K562 (cell line): ENCODE measurements around the gene ZDHHC17. TPM values are rescaled to one million over a fixed set of nuclear protein-coding genes. Genes with fewer than 3 reads are reported as not detected.

Experiments used
- ATAC-seq: fragments of 200-7000 bp; cut with Tn5 transposase; 3 replicates; pipeline ENCODE4 v1.9.1; 2020; ENCODE audit warnings: moderate library complexity
- BruUV-seq: library from RNA; stranded (reverse); fragments of 400-500 nt; replicated peaks from 2 replicates; lab custom pipeline; 2021; lab: Mats Ljungman, UMichigan
- CTCF ChIA-PET: fragments of 300-600 bp; formaldehyde crosslinking; extraction: SDS; loops from one replicate; lab custom pipeline; 2021; ENCODE audit warnings: low intra/inter-chr PET ratio; lab: Yijun Ruan, JAX
- POLR2A ChIA-PET: fragments of 300-600, 350-650 bp; sonication (Branson Sonifier 250); formaldehyde crosslinking; extraction: SDS; loops from one replicate; lab custom pipeline; 2021; ENCODE audit warnings: antibody characterized with exemption, inconsistent platforms; lab: Yijun Ruan, JAX
- DNase-seq, 4 experiments: peaks; one replicate each; pipeline versions ENCODE4 v3.0.0 to v3.0.0-alpha.2; 2011 to 2018; ENCODE audit warnings: low spot score in 3 of 4, mixed read lengths in 3 of 4; ENCODE audit errors: extremely low read depth in 1 of 4
- FAIRE-seq: peaks from 2 replicates; lab custom pipeline; 2011; peaks lifted over from hg19 to GRCh38; lab: Jason Lieb, UNC
- H2AFZ ChIP-seq: 2 replicates; pipeline ENCODE4 v1.6.0; 2011; ENCODE audit warnings: low read depth, low read length, control low read depth, inconsistent platforms
- H3K27ac ChIP-seq: fragments of 200-600 bp; 3 replicates; pipeline ENCODE4 v1.8.0; 2011; ENCODE audit warnings: low read depth, mild to moderate bottlenecking, control low read depth, inconsistent platforms, low read length, moderate library complexity, mixed read lengths; ENCODE audit errors: extremely low read depth
- H3K27me3 ChIP-seq, 2 experiments: fragments of 300-600 bp in 1 of 2; 2 replicates in 1 of 2; 3 replicates in 1 of 2; pipeline versions ENCODE4 v1.6.0 to v1.8.0; 2011; ENCODE audit warnings: inconsistent platforms in 2 of 2, low read length in 2 of 2, mild to moderate bottlenecking in 1 of 2, mixed read lengths in 1 of 2, moderate library complexity in 1 of 2; ENCODE audit not compliant: control insufficient read depth in 2 of 2, insufficient read depth in 2 of 2
- H3K36me3 ChIP-seq: fragments of 300-600 bp; 3 replicates; pipeline ENCODE4 v1.8.0; 2011; ENCODE audit warnings: mild to moderate bottlenecking, low read length, inconsistent platforms; ENCODE audit not compliant: control insufficient read depth, insufficient read depth
- H3K4me1 ChIP-seq, 2 experiments: fragments of 200-600 bp in 1 of 2; replicated peaks in 1 of 2; 2 replicates in 1 of 2; 3 replicates in 1 of 2; pipeline versions ENCODE4 v1.5.1 to v1.8.0; 2011; ENCODE audit warnings: inconsistent platforms in 2 of 2, low read length in 2 of 2, mild to moderate bottlenecking in 1 of 2, mixed read lengths in 1 of 2, moderate library complexity in 1 of 2; ENCODE audit not compliant: control insufficient read depth in 2 of 2, insufficient read depth in 2 of 2
- H3K4me2 ChIP-seq: 2 replicates; pipeline ENCODE4 v1.6.1; 2011; ENCODE audit warnings: low read length, control low read depth, inconsistent platforms, mixed read lengths; ENCODE audit not compliant: insufficient read depth
- H3K4me3 ChIP-seq: fragments of 200-600 bp; sonication (generic), shearing (Covaris generic); 2 replicates; pipeline ENCODE4 v1.5.1; 2016; ENCODE audit warnings: control low read depth, inconsistent platforms
- H3K79me2 ChIP-seq: fragments of 200-600 bp; 3 replicates; pipeline ENCODE4 v1.8.0; 2011; ENCODE audit warnings: low read length, inconsistent platforms; ENCODE audit not compliant: control insufficient read depth, insufficient read depth
- H3K9ac ChIP-seq, 2 experiments: 2 replicates each; pipeline versions ENCODE4 v1.6.0 to v1.6.1; 2011; ENCODE audit warnings: low read depth in 2 of 2, low read length in 2 of 2, control low read depth in 1 of 2, inconsistent platforms in 1 of 2, mild to moderate bottlenecking in 1 of 2, mixed read lengths in 1 of 2; ENCODE audit not compliant: insufficient read depth in 1 of 2
- H3K9me1 ChIP-seq: one replicate; pipeline ENCODE4 v1.6.0; 2011; ENCODE audit warnings: inconsistent platforms, mild to moderate bottlenecking, low read length, moderate library complexity; ENCODE audit not compliant: control insufficient read depth, insufficient read depth
- H3K9me3 ChIP-seq: replicated peaks from 2 replicates; pipeline ENCODE4 v1.5.1; 2011; ENCODE audit warnings: low read depth, low read length, inconsistent platforms; ENCODE audit not compliant: control insufficient read depth, insufficient read depth
- H4K20me1 ChIP-seq: replicated peaks from 2 replicates; pipeline ENCODE4 v1.6.1; 2011; ENCODE audit warnings: low read length, inconsistent platforms, mixed read lengths; ENCODE audit not compliant: control insufficient read depth, insufficient read depth
- MNT ChIP-seq, 2 experiments: fragments of 450-650 bp; conservative IDR thresholded peaks; 2 replicates each; pipeline ENCODE4 v1.6.1; 2017; ENCODE audit warnings: mild to moderate bottlenecking in 2 of 2, moderate library complexity in 2 of 2
- NFIC ChIP-seq: fragments of 450-650 bp; IDR thresholded peaks from 2 replicates; pipeline ENCODE4 v1.6.1; 2017; ENCODE audit warnings: mild to moderate bottlenecking, inconsistent platforms
- U2AF2 ChIP-seq: fragments of 200-400 bp; formaldehyde crosslinking; optimal IDR thresholded peaks from 2 replicates; pipeline ENCODE3; 2017; ENCODE audit warnings: low read depth, mild to moderate bottlenecking, low read length
- WGBS: fragments of 100-300 bp; shearing (Covaris generic); methylation state at CpG from one replicate; pipeline ENCODE4 v1.1.6; 2016; ENCODE audit warnings: low coverage, mixed read lengths; ENCODE audit not compliant: insufficient coverage; ENCODE audit errors: missing lambda C conversion rate; 5-methylcytosine and 5-hydroxymethylcytosine counted together
- in situ Hi-C: fragments of 300-500 bp; cut with MboI; formaldehyde crosslinking; loops from 4 replicates; pipeline ENCODE4 v1.15.0; 2018; ENCODE audit warnings: inconsistent platforms, mixed read lengths
- intact Hi-C: fragments of 100-400 bp; cut with micrococcal nuclease; formaldehyde crosslinking; loops from 2 replicates; pipeline ENCODE4 v1.14.2; 2022
- polyA plus RNA-seq, 8 experiments: library from polyadenylated mRNA; depleted of rRNA in 4 of 8; stranded (reverse) in 5 of 8; unstranded in 3 of 8; fragments of >200 nt; fragmentation: Nextera tagmentation in 2 of 8; fragmentation: Illumina TruSeq in 1 of 8; extraction: Ambion mirVana in 2 of 8; extraction: Trizol in 1 of 8; gene quantifications; 2 replicates each; pipeline versions ENCODE4 v1.2.1 to v1.2.3, GENCODE V29; 2011 to 2014; ENCODE audit warnings: inconsistent platforms in 1 of 8, missing spikeins in 1 of 8
- total RNA-seq, 7 experiments: library from RNA; depleted of rRNA in 6 of 7; stranded (reverse); fragments of >200 nt in 6 of 7; fragmentation: Illumina TruSeq in 2 of 7; extraction: Trizol in 2 of 7; gene quantifications; 2 replicates each; pipeline versions ENCODE4 v1.2.1 to v1.2.3, GENCODE V29; 2011 to 2021; ENCODE audit warnings: low replicate concordance in 1 of 7
- TF ChIP-seq, protein P1 (sequence below): sonication (generic); IDR thresholded peaks from 2 replicates; pipeline ENCODE4 v1.6.1; 2016

Gene ZDHHC17
- total and polyA plus RNA-seq, 9 of the 15 experiments (the other 6 are each of a cell fraction or from before 2014, with no cell fraction given) = 6.7 to 66.0 (median 27.5) TPM

GRCh38 chr12:76856018-76856644, 92.2 kb downstream of the ZDHHC17 start:
- ATAC-seq (no peak), DNase-seq (no peak), FAIRE-seq (no peak)
- no TSS peak for BruUV-seq
- no peak overlapping the region for H3K27ac ChIP-seq
- H3K79me2 ChIP-seq = no peaks in the 10 kb centered on the region
- no peak for TF ChIP-seq MNT (conservative IDR thresholded peaks at IDR 0.05)
- TF ChIP-seq NFIC = peak; percentile 71
- no peaks in the 10 kb centered on the region for H3K27me3 ChIP-seq
- ChIA-PET POLR2A (interaction anchor here (0.7 kb wide), 1 partner anchor 15 kb away, joined by 3 read pairs; no protein-coding TSS in a partner anchor), CTCF (no interaction called here)
- H3K4me3 ChIP-seq = no peak overlapping the region
- no peak overlapping the region for H2AFZ ChIP-seq
- intact Hi-C loops (no loop called here), in situ Hi-C loops (no loop called here)
- no peaks in the 10 kb centered on the region for H3K4me1 ChIP-seq
- H4K20me1 ChIP-seq = no peaks in the 10 kb centered on the region
- H3K36me3 ChIP-seq = peaks cover 6% of the 10 kb centered on the region
- H3K4me2 ChIP-seq = no peak overlapping the region
- no peaks in the 10 kb centered on the region for H3K9me3 ChIP-seq
- WGBS = 87% methylated on average over 1 of the region's 1 CpG
- no peaks in the 10 kb centered on the region for H3K9me1 ChIP-seq
- no peak overlapping the region for H3K9ac ChIP-seq

DNA sequence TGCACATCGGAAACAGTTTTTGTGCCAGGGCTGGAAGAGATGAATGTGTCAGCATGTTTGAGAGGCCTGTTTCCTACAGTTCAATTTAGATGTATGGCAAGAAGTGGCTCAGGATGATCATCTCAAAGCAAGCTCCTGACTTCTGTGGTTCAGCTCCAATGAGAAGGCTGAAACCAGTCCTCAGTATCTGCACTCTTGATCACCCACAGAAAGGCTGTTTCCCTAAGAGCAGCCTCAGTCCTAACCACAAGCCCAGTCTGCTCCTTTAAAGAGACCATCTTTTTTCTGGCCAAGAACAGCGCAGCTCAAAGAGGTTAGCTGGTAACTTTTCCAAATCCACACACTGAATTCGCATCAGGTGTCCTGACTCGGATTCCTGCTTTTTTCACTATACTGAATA, 95.7 kb downstream of the ZDHHC17 start:
- H3K4me2 ChIP-seq = no peak overlapping the region
- in situ Hi-C loops = no loop called here
- BruUV-seq = no TSS peak
- DNase-seq (peak in 2 of 4 experiments; percentile 14 to 24), FAIRE-seq (peak; percentile 26), ATAC-seq (peak; percentile 76)
- H3K9me3 ChIP-seq = no peaks in the 10 kb centered on the region
- no peak overlapping the region for H2AFZ ChIP-seq
- H3K27me3 ChIP-seq = no peaks in the 10 kb centered on the region
- intact Hi-C loops = no loop called here
- H3K4me3 ChIP-seq = no peak overlapping the region
- H3K9ac ChIP-seq = no peak overlapping the region
- no peaks in the 10 kb centered on the region; a peak in 1 of 5 replicates for H3K4me1 ChIP-seq
- H3K9me1 ChIP-seq = no peaks in the 10 kb centered on the region
- 64% methylated on average over 4 of the region's 4 CpGs for WGBS
- TF ChIP-seq U2AF2 = no peak
- TF ChIP-seq, protein P1, sequence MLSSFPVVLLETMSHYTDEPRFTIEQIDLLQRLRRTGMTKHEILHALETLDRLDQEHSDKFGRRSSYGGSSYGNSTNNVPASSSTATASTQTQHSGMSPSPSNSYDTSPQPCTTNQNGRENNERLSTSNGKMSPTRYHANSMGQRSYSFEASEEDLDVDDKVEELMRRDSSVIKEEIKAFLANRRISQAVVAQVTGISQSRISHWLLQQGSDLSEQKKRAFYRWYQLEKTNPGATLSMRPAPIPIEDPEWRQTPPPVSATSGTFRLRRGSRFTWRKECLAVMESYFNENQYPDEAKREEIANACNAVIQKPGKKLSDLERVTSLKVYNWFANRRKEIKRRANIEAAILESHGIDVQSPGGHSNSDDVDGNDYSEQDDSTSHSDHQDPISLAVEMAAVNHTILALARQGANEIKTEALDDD = peak; percentile 25; the same call in 1 of the 2 replicates
- ChIA-PET CTCF (no interaction called here), POLR2A (no interaction called here)
- no peaks in the 10 kb centered on the region for H3K79me2 ChIP-seq
- no peak overlapping the region for H3K27ac ChIP-seq
- no peaks in the 10 kb centered on the region for H3K36me3 ChIP-seq
- no peaks in the 10 kb centered on the region for H4K20me1 ChIP-seq
